Central memory CD8-positive, alpha-beta T cell (primary cell): ENCODE data around the gene NDUFA13.
"Not testable (repeated sequence)": the region's sequence is repeated elsewhere in the genome, so short reads cannot be mapped to it uniquely, and the experiment has no call there.

Experiments
- ATAC-seq: fragments of 150-1000 bp; cut with Tn5 transposase; replicated peaks from 2 replicates; pipeline ENCODE4 v1.10.0; 2022; ENCODE audit warnings: mild to moderate bottlenecking, moderate FRiP score, moderate number of reproducible peaks; ENCODE audit not compliant: poor library complexity, severe bottlenecking; ENCODE audit errors: extremely low read depth
- DNase-seq, 2 donors: peaks; one replicate each; pipeline ENCODE4 v3.0.0; 2021; ENCODE audit warnings: low spot score in 2 of 2
- H3K27ac Mint-ChIP-seq: one replicate; pipeline ENCODE4 v1.8.0; 2022; ENCODE audit warnings: low read depth, mild to moderate bottlenecking, moderate library complexity, mixed read lengths
- H3K27me3 Mint-ChIP-seq: one replicate; pipeline ENCODE4 v1.8.0; 2022; ENCODE audit warnings: mixed read lengths
- H3K36me3 Mint-ChIP-seq: one replicate; pipeline ENCODE4 v1.8.0; 2022; ENCODE audit warnings: mild to moderate bottlenecking, moderate library complexity, mixed read lengths; ENCODE audit not compliant: insufficient read depth
- H3K4me1 Mint-ChIP-seq: one replicate; pipeline ENCODE4 v1.8.0; 2022; ENCODE audit warnings: mixed read lengths
- H3K4me3 Mint-ChIP-seq: one replicate; pipeline ENCODE4 v1.8.0; 2022; ENCODE audit warnings: mild to moderate bottlenecking, moderate library complexity, mixed read lengths
- H3K9me3 Mint-ChIP-seq: one replicate; pipeline ENCODE4 v1.8.0; 2022; ENCODE audit warnings: mixed read lengths

Gene NDUFA13

GRCh38 chr19:19515642-19516519 lies at the start of gene NDUFA13:
Gene NDUFA13, plus strand, starts transcription at chr19:19516225. Its CDS starts 14 bp downstream, at chr19:19516239.
- H3K4me1 Mint-ChIP-seq, result peaks cover 26% of the 10 kb centered on the region
- H3K36me3 Mint-ChIP-seq, result peaks cover 25% of the 10 kb centered on the region
- DNase-seq, result peak; percentile 93 to 98
- H3K9me3 Mint-ChIP-seq, result no peaks in the 10 kb centered on the region
- peak within 1 kb of the TSS; percentile 95 for H3K27ac Mint-ChIP-seq
- ATAC-seq, result peak; percentile 91
- peak within 1 kb of the TSS; percentile 92 for H3K4me3 Mint-ChIP-seq
- H3K27me3 Mint-ChIP-seq, result no peaks in the 10 kb centered on the region

- H3K9me3 Mint-ChIP-seq, result peaks cover 8% of the 10 kb centered on the region
- ATAC-seq (no peak), DNase-seq (no peak)
- H3K27me3 Mint-ChIP-seq, result no peaks in the 10 kb centered on the region
- peaks cover 53% of the 10 kb centered on the region for H3K4me1 Mint-ChIP-seq
- H3K27ac Mint-ChIP-seq, result peak overlapping the region; percentile 81
- no peak overlapping the region for H3K4me3 Mint-ChIP-seq
- H3K36me3 Mint-ChIP-seq, result peaks cover 39% of the 10 kb centered on the region
Measured at GRCh38 chr19:19468424-19469050, 47.5 kb upstream of the NDUFA13 start.

GRCh38 chr19:19470579-19470978 lies 45.4 kb upstream of the NDUFA13 start:
- H3K4me1 Mint-ChIP-seq, result peaks cover 48% of the 10 kb centered on the region

GRCh38 chr19:19471682-19472081 lies 44.3 kb upstream of the NDUFA13 start:
- Mint-ChIP-seq H3K27me3 (no peaks in the 10 kb centered on the region), H3K27ac (no peak overlapping the region), H3K4me3 (no peak overlapping the region), H3K36me3 (peaks cover 32% of the 10 kb centered on the region), H3K4me1 (peaks cover 50% of the 10 kb centered on the region), H3K9me3 (peaks cover 8% of the 10 kb centered on the region)
- DNase-seq (no peak), ATAC-seq (no peak)

More at GRCh38 chr19:19470579-19470978, 45.4 kb upstream of the NDUFA13 start:
- H3K36me3 Mint-ChIP-seq, result peaks cover 38% of the 10 kb centered on the region
- no peaks in the 10 kb centered on the region for H3K27me3 Mint-ChIP-seq
- DNase-seq (no peak), ATAC-seq (no peak)
- no peak overlapping the region for H3K4me3 Mint-ChIP-seq
- peak overlapping the region; percentile 47 for H3K27ac Mint-ChIP-seq
- peaks cover 8% of the 10 kb centered on the region for H3K9me3 Mint-ChIP-seq

GRCh38 chr19:19472106-19472505 lies 43.9 kb upstream of the NDUFA13 start:
- Mint-ChIP-seq H3K36me3 (peaks cover 30% of the 10 kb centered on the region), H3K4me1 (peaks cover 54% of the 10 kb centered on the region)
- H3K27me3 Mint-ChIP-seq, ATAC-seq, H3K4me3 Mint-ChIP-seq, DNase-seq, H3K9me3 Mint-ChIP-seq, H3K27ac Mint-ChIP-seq: not testable (repeated sequence)

GRCh38 chr19:19475015-19475765 lies 40.8 kb upstream of the NDUFA13 start:
- Mint-ChIP-seq H3K9me3 (no peaks in the 10 kb centered on the region), H3K27ac (peak overlapping the region; percentile 91), H3K27me3 (no peaks in the 10 kb centered on the region), H3K36me3 (peaks cover 33% of the 10 kb centered on the region), H3K4me1 (peaks cover 59% of the 10 kb centered on the region), H3K4me3 (peak overlapping the region; percentile 18)
- ATAC-seq, result no peak
- DNase-seq, result no peak

- no peak for ATAC-seq
- no peak for DNase-seq
- H3K36me3 Mint-ChIP-seq, result peaks cover 35% of the 10 kb centered on the region
- no peaks in the 10 kb centered on the region for H3K27me3 Mint-ChIP-seq
- H3K4me3 Mint-ChIP-seq, result no peak overlapping the region
- H3K9me3 Mint-ChIP-seq, result no peaks in the 10 kb centered on the region
- H3K27ac Mint-ChIP-seq, result peak overlapping the region; percentile 91
- peaks cover 50% of the 10 kb centered on the region for H3K4me1 Mint-ChIP-seq
Measured at GRCh38 chr19:19475849-19476828, 39.9 kb upstream of the NDUFA13 start.

- Mint-ChIP-seq H3K9me3 (no peaks in the 10 kb centered on the region), H3K4me3 (no peak overlapping the region), H3K27ac (peak overlapping the region; percentile 91), H3K36me3 (peaks cover 40% of the 10 kb centered on the region), H3K4me1 (peaks cover 46% of the 10 kb centered on the region), H3K27me3 (no peaks in the 10 kb centered on the region)
- ATAC-seq (no peak), DNase-seq (no peak)
Measured at GRCh38 chr19:19477705-19478383, 38.2 kb upstream of the NDUFA13 start.

GRCh38 chr19:19480688-19481087 lies 35.3 kb upstream of the NDUFA13 start:
- ATAC-seq (no peak), DNase-seq (no peak)
- H3K4me1 Mint-ChIP-seq, result peaks cover 34% of the 10 kb centered on the region
- H3K36me3 Mint-ChIP-seq, result peaks cover 32% of the 10 kb centered on the region
- no peak overlapping the region for H3K4me3 Mint-ChIP-seq
- H3K27me3 Mint-ChIP-seq, result no peaks in the 10 kb centered on the region
- H3K27ac Mint-ChIP-seq, result peak overlapping the region; percentile 25
- H3K9me3 Mint-ChIP-seq, result no peaks in the 10 kb centered on the region

- ATAC-seq (no peak), DNase-seq (no peak)
- Mint-ChIP-seq H3K36me3 (peaks cover 31% of the 10 kb centered on the region), H3K4me3 (no peak overlapping the region), H3K27me3 (no peaks in the 10 kb centered on the region), H3K27ac (peak overlapping the region; percentile 73), H3K9me3 (no peaks in the 10 kb centered on the region), H3K4me1 (peaks cover 20% of the 10 kb centered on the region)
Measured at GRCh38 chr19:19482809-19483596, 33.0 kb upstream of the NDUFA13 start.
